CD4-positive, alpha-beta T cell treated with Interferon gamma for 1 hour (primary cell): ENCODE measurements around the gene MYCN.

ENCODE experiments used
- DNase-seq: peaks from one replicate; pipeline ENCODE4 v3.0.0-alpha.2; 2020

Gene MYCN

DNA sequence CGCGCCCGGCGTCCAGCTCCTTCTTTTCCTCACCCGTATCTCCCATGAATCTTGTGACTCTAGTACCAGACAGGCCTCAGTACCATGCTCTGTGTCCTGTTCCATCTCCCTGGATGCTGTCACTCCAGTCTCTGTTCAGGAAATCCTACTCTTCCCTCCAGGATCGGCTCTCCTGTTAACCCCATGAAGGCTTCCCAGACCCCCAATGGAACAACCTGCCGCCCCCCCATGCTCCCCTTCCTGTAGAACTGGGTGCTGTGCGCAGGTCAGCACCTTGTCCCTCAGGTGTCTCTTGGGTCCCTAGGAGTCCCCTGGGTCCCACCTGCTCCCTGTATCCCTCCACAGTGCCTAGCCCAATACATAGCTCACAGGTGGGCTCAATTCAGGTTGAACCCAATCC is 41.3 kb downstream of the MYCN start:
- no peak for DNase-seq

DNA sequence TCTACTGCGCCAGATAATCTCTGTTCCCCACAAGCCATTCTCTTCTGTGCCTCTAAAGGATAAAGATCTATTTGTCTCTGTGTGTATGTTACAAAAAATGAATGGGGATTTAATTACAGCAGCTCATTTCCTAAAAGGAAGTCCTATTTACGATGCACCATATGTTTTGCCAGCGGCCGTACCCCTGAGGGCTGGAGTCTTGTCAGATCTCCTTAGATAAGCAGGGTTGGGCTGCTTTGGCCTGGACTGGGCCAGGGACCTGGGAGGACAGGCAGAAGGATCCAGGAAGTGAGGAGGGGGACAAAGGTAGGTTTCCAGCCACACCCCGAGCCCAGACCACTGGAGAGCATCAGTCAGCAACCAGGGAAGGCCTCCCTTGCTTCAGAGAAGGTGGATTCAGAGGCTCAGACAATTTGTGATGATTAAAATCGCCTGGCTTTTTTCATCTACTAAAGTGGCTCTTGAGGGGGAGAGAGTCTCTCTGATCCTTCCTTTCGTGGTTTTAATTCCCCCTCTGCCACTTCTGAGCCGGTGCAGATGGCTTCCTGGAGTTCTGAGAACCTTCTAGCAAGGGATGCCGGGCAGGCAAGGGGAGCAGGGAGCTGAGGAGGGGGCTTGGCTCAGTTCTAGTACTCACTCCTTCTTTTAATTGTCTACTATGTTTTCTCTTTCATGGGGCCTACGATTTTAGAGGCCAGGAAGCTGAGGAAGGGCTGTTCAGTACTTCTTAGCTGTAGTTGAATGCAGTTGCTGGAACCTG is 42.1 kb downstream of the MYCN start:
- no peak for DNase-seq

DNA sequence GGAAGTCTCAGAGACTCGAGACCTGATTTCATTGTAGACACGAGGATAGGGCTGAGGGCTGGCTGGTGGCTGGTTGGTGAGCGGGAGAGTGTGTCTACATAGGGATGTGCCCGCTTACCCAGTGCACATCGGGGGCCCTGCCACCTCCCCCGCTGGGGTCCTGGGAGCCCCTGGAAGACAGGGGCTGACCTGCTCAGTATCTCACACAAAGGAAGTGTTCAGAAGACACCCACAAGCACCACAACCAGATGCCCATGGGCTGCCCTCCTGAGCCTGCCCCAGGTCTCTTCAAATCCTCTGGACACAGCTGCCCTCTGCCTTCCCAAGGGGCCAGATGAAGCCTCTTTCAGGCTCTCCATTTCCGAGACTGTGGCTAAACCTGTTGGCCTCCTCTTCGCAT is 43.1 kb downstream of the MYCN start:
- no peak for DNase-seq

DNA sequence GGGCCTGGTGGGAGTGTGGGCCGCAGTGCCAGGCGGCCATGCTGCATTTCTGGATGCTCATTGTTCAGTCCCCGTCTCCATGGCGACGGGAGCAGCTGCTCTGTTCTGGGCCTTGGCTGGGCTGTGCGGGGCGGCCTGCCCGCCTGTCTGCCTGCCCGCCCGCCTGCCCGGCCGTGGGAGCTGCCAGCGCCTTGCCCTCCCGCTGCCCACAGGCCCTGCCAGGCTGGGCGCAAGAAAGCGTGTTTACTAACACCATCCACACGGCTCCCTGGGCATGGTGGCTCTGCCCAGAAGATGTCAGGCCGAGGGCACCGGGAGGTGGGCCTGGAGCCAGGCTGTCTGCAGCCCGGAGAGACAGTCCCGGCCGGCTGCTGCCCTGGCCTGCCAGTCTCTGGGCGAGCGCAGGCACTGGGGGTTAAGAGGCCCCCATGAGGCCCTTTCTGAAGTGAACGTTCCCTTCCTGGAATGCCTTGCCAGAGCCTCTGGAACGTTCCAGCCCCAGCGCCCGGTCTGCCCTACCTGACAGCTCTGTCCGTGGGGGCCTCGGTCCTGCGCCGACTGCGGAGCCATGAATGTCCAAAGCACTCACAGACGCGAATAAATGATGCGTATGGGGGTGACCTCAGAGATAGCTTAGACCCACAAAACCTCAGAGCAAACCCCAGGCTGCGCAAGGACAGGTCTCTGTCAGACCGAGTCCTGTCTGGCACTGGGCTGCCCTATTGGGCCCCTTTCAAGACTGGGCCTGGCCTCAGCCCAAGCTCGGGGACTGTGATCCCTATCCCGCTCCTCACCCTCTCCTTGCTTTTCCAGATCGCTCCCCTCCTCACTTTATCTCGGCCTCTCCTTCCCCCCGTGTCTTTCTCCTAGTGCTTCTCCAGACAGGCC is 44.3 kb downstream of the MYCN start:
- no peak for DNase-seq

DNA sequence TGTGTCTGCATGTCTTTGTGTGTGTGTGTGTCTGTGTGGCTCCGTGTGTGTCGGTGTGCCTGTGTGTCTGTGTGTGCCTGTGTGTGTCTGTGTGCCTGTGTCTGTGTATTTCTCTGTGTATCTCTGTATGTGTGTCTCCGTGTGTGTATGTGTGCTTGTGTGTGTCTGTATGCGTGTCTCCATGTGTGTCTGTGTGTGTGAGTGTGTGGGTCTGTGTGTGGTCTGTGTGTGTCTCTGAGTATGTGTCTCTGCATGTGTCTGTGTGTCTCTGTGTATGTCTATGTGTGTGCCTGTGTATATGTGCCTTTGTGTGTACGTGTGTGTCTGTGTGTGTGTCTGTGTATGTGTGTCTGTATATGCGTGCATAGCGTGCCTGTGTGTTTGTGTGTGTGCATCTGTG is 45.2 kb downstream of the MYCN start:
- no peak for DNase-seq

DNA sequence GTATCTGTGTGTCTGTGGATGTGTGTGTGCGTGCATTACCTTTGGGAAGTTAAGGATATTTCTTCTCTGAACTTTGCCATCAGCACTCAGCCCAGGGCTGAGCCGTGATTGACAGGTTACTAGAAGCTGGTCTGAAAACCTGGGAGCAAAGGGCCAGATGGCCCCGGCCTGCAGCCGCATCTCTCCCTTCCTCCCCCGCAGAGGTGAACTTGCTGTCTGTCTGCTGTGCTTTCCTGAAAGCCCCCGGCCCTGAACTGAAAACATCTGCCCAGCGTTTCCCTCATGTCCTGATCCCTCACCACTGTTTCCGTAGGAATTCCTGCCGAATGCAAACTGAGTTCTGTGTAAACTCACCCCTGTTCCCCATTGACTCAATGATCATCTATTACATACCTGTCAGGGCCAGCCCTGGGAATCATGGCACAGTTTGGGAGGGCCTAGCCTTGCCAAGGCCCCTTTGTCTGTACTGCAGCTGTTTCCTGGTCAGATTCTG is 45.8 kb downstream of the MYCN start:
- DNase-seq, result no peak

DNA sequence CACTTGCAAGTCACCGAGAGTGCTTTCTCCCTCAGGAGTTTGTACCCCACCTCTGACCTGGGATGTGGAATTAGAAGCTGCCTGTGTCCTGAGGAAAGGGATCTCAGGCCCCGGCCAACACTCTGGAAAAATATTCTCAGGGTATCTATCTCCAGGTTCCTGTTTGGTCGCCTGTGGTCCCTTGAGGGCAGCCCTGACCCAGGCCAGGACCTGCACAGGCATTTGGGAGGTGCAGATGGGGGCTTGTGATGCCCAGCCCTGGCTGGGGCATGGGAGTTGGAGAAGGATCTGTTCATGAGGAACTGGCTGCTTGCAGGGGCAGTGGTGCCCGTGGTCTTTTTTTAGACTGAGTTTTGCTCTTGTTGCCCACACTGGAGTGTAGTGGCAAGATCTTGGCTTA is 46.3 kb downstream of the MYCN start:
- no peak for DNase-seq

DNA sequence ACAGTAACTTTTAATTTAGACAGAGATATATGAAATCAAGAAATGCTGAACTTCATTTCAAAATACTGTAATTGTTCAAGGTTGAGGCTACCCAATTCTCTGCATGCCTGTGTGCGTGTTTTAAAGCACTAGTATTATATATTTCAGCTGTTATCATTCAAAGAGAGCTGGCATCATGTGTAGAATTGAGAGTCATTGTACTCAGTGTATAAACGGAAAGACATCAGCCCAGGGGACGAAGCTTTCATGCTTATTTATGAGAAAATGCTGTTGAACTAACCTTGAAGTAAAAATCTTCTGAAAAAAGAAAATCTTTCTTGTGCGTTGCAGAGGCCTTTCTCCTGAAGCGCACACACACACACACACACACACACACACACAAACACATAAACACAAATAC is 48.4 kb downstream of the MYCN start:
- no peak for DNase-seq

DNA sequence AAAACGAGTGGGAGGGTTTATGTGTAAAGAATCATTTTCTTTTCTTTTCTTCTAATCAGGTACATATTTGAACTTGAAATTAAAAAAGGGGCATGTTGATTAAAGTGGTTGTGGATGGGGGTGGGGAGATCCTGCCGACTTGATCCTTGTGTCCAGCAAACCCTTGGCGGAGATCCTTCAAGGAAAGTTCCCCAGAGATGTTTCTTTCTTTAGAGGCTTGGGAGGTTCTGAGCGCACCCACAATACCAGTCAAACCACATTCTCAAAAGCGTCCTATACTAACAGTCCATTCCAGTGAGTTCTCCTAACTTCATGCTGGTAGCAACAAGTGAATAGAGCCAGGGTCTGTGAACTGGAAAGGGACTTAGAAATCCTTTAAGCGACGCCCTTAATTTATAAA is 49.2 kb downstream of the MYCN start:
- DNase-seq, result no peak

DNA sequence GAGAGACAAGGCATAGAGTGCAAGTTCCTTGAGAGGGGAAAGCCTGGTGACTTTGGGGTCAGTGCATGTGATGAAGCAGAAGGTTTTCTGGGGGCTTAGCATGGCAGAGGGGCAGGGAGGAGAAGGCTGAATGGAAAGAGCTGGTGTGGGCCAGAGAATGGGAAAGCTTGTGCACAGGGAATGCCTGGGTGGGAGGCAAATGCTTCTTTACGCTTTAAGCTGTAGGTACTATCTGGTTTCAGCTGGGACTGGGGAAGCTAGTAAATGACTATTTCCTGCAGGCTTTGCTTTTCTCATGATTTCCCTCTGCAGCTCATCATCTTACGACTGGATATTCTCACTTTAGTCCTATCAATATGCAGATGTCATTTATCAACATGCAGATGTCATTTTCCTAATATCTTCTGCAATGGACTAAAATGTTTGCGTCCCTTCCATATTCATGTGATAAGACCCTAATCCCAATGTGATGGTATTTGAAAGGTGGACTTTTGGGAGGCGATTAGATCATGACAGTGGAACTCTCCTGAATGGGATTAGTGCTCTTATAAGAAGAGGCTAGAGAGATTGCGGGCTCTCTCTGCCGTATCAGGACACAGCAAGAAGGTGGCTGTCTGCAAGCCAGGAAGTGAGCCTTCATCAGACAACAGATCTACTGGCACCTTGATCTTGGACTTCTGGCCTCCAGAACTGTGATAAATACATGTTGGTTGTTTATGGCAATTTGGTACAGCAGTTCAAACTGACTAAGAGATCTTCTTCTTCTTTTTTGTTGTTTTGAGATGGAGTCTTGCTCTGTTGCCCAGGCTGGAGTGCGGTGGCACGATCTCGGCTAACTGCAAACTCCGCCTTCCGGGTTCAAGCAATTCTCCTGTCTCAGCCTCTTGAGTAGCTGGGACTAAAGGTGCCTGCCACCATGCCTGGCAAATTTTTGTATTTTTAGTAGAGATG is 50.1 kb downstream of the MYCN start:
- no peak for DNase-seq

DNA sequence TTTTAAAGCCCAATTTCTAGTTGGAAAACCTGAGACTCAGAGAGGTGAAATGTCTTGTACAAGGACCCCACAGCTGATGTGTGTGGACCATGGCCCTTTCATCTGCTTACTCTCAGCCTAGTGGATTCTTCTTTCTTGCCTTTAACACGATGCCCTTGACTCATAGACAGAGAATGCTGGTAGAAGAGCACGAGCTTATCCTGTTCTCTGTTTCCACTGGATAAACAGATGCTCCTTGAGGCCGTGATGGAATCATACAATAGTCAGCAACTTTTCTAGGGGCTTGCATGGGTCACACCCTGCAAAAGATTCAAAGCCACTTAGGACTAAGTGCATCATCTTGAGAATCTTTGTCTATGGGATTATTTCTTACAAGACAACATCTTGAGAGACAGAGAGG is 50.9 kb downstream of the MYCN start:
- no peak for DNase-seq

DNA sequence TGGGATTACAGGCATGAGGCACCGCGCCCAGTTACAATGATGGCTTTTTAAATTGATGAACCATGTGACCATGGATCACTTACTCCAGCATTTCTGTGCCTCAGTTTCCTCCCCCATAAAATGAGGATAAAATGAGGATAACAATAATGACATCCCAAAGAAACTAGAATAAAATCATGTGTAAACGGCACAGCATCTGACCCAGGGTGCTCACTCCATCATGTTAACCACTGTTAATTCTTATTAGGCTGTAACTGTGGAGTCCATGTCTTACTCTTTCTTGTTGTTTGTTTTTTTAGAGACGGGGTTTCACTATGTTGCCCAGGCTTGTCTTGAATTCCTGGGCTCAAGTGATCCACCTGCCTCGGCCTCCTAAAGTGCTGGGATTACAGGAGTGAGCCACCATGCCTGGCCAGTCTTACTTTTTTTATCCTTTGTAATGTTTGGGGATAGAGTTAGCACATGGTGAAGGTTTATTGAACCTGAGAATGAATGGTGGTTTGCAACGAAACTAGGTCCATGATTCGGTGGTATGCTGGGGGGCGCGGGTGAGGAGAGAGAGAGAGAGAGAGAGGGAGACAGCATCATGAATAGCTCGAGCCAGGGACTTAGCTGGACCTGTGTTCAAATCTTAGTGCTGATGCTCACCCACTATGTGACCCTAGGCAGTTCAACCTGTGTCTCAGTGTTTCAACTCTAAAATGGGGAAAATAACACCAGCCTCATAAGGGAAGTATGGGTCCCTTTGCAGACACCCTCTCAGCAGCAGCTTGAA is 52.3 kb downstream of the MYCN start:
- DNase-seq, result no peak

DNA sequence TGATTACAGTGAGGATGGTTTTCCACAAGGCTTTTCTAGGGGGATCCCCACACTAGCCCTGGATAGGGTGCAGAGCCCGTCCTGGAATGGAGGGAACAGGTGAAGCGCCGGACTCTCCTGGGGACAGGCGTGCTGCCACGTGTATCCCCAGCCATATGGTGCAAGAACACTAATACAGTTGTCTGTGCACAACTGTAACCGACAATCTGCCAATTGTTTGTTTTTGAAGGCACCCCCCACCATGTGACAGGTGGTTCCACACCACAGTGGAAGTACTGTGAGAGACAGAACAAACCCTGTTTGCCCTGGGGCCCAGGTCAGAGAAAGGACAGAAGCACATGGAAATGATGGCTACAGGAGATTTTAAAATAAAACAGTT is 52.9 kb downstream of the MYCN start:
- DNase-seq, result no peak

DNA sequence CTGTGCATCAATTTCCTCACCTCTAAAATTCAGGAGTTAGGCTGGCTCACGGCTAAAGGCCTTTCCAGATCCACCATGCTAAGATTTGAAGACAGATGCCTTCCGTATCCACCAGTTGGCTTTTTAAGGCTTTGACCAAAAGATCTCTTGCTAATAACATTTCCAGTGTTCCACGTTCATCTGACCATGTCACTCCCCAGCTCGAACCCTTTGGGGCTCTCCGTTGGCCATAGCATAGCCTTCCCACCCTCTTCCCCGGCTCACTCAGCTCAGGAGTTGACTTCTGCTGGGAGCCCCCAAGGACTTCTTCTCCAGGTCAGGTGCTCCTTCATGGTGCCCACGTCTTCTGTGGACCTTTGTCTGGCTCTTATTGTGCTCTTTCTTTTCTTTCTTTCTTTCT is 53.3 kb downstream of the MYCN start:
- DNase-seq, result no peak

DNA sequence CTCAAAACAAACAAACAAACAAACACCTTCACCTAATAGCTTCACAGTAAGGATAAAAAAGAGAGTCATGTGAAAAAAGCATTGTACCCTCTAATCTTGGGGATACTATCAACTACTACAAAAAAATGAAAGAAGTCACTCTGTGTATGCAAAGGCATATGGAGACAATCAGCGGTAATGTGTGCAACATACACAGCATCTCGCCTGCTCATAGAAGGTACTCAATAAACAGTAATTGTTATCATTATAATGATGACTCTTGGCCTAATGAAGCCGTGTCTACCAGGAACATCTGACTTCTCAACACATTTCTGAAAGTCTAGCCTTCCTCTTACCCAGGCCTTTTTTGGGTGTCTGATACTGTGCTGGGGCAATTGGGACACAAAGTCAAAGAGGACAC is 55.3 kb downstream of the MYCN start:
- no peak for DNase-seq
